ENCODE measurements around the gene OLFML2A.

The OLFML2A gene

DNA sequence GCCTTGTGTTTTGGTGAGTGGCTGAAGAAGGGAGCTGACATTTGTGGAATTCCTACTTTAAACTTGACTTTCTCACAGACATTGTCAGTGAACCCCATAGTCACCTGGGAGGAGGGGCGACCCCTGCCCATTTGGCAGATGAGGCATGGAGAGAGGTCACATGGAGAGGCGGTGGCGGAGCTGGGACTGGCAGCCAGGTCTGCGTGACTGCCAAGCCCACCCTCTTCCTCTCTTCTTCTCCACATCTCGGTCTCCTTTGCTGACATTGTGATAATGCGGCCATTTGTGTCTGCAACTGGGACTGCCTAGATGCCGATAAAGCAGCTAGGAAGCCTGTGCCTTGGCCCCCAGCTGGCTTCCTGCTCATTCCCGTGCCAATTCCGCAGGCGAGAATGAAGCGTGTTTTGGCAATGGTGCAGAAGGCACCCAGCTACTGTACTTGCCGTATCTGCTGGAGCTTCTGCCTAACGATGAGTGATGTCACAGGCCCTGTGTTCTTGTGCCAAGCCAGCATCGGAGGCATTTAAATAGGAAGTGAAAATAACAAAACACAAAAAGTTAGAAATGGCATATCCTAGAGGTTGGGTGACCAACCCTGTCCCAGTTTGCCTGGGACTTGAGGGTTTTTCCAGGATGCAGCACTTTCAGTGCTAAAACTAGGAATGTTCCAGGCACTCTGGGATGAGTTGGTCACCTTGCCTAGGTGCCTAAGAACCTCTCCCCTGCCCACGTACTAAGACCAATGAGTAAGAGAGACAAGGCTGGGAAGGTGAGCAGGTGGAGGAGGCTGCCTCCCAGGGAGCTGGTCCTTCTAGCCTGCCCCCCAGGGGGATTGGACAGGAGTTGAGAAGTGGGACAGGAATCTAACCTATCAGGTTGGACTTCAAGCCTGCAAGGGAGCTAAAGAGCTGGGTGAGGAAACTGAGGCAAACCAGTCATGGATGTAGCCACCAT is 23.6 kb downstream of the OLFML2A start:
- DNase-seq: no peak

DNA sequence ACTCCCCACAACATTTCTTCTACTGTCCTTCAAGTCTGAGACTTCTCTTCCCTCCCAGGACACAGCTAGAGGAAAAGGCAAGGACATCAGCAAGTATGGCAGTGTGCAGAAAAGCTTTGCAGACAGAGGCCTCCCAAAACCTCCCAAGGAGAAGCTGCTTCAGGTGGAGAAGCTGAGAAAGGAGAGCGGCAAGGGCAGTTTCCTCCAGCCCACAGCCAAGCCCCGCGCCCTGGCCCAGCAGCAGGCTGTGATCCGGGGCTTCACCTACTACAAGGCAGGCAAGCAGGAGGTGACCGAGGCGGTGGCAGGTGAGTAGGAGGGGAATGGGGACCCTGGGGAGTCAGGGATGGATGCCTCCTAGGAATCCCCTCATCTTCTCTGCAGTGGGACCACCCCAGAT is 24.4 kb downstream of the OLFML2A start:
- DNase-seq: no peak

DNA sequence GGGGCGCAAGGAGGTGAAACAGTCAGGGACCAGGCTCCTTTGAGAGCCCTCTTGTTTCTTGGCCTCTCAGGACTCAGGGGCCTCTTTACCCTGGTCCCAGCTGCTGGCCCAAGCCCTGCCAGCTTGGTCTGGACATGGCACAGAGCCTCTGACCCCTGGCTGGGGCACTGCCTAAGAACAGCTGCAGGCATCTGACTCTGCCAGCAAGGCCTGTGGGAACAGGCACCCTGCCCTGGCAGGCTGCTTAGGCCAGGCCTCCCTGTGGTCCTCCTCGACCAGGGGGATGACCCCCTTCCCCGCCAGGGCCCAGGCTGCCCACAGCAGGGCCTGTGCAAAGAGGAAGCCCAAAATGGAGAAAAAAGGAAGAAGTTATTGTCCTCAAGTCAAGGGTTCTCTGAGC is 25.5 kb downstream of the OLFML2A start:
- no peak for DNase-seq

DNA sequence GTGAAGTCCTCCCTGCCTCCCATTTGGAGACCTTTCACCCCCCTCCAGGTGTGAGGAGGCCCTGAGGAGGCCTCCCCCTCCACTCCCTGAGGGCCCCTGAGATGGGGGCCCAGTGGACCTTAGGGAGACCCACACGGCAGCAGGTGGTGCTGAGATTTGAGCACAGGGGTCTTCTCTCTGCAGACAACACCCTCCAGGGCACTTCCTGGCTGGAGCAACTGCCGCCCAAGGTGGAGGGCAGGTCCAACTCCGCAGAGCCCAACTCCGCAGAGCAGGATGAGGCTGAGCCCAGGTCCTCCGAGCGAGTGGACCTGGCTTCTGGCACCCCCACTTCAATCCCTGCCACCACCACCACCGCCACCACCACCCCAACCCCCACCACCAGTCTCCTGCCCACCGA is 27.0 kb downstream of the OLFML2A start:
- no peak for DNase-seq

DNA sequence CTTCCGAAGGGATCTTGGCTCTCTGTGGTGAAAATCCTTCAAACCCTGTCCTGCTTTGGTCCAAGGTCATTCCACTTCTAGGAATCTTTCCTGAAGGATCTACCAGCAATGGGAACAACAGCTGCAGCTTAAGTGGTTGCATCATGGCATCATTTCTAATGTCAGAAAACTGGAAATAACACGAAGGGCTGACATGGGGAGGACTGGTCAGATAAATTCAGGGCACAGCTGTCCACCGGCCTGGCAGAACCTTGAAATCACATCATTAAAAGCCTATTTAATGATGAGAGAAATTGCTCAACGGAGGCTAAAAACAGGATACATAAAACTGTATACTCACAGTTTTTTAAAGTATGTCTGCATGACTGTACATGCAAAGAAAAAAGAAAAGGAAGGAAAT is 28.3 kb downstream of the OLFML2A start:
- DNase-seq: no peak

DNA sequence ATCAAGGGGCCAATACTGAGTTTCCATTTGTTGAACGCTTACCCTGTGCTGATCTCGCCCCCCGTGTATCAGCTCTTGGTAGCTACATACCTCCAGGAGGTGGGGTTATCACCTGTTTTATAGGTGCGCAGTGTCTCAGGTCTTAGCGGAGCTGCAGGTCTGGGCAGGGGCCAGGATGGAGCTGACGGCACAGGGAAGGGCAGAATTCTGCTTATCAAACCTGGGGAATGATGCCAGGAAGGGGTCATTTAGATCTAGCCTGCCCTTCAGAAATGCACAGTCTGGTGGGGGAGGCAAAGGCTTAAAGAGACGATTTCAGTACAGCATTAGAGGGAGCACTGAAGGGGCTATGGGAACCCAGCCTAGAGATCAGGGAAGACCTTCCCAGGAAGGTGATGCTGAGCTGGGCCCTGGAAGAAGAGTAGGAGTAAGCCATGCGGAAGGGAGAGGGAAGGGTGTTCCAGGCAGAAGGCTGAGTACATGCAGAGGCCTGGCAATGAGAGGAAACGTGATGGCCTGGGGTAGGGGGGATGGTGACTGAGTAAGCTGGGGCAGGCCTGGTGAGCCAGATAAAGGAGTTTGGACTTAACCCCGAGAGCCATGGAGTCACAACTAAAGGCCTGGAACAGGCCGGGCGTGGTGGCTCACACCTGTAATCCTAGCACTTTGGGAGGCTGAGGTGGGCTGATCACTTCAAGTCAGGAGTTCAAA is 31.5 kb downstream of the OLFML2A start:
- no peak for DNase-seq

DNA sequence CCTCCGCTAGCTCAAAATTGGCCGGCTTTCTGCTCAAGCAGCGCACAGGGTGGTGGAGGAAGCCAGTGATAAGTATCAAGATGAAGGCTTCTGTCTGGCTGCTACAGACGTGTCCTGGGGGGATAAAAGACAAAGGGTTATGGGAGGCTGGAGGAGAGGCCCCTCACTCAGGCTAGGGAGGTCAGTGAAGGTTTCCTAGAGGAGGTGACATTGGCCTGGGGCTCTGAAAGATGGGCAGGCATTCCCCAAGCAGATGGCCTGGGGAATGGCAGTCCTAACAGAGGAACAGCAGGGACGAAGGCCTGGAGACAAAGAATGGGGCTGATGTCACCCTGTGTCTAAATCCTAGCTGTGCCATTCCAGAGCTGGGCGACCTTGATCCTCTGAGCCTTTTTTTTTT is 32.3 kb downstream of the OLFML2A start:
- no peak for DNase-seq

DNA sequence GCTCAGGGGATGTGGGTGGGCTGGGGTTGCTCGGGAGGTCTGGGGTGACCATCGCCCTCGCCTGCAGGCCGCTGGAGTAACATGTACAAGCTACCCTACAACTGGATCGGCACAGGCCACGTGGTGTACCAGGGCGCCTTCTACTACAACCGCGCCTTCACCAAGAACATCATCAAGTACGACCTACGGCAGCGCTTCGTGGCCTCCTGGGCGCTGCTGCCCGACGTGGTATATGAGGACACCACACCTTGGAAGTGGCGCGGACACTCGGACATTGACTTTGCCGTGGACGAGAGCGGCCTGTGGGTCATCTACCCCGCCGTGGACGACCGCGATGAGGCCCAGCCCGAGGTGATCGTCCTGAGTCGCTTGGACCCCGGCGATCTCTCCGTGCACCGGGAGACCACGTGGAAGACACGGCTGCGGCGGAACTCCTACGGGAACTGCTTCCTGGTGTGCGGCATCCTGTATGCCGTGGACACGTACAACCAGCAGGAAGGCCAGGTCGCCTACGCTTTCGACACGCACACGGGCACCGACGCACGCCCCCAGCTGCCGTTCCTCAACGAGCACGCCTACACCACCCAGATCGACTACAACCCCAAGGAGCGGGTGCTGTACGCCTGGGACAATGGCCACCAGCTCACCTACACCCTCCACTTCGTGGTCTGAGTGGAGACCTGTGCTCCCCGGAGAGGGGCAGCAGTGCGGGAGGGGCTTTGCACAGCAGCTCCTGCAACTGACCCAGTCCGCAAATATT is 33.0 kb downstream of the OLFML2A start:
- no peak for DNase-seq

DNA sequence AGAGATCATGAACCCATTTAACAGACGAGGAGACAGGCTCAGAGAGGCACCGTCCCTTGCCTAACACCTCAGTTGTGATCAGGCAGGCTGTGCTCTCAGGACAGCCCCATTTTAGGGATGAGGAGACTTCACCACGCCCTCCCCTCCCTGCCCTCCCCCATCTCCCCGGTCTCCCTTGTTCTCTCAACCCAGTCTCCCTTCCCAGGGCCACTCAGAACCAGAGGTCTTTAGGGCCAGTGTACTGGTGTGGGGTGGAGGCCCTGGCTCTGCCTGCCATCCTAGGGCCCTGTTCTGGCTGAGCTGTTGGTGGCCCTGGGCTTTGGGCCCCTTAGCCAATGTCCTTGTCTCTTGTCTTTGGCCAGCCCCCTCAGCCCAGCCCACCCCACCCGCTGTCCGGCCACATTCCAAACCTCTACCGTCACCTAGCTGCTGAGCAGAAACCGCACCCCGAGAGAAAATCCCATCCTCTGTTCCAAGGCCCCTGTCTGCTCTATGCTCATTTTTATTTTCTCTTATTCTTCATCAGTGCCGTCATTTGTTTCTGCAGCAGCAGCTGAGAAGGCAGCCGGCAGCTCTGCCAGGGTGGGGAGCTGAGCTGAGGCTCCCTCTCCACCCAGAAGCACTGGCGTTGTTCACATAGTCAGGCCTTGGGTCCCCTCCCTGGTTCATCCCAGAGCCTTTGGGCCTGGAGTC is 33.9 kb downstream of the OLFML2A start:
- DNase-seq: no peak

DNA sequence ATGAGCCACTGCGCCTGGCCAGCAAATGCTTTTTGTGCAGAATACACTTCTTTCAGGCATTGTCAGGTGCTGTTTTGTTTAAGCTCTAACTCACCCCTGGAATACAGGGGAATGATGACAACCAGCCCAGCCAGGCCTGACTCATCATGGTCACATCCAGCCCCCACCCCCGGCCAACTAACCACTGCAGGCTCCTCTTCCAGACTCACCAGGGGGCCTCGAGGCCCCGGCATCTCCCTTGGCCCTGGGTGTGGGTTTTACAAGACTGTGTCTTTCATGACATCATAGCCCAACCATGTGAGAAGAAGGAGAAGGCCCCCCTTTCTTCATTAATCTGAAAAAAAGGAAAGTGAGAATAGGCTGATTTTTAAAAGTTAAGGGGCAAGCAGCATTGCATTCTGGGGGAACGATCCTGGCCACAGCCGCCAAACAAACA is 35.5 kb downstream of the OLFML2A start:
- no peak for DNase-seq

DNA sequence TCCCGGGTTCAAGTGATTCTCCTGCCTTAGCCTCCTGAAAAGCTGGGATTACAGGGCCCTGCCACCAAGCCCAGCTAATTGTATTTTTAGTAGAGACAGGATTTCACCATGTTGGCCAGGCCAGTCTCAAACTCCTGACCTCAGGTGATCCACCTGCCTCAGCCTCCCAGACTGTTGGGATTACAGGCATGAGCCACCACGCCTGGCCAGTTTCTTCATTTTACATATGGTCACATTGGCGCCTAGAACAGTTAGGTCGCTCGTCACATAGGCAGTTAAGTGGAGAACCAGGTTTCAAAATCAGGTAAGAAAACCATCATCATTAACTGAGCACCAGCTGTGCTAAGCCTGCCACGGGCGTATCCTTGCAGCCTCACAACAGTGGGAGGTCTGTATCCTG is 36.1 kb downstream of the OLFML2A start:
- DNase-seq: no peak

DNA sequence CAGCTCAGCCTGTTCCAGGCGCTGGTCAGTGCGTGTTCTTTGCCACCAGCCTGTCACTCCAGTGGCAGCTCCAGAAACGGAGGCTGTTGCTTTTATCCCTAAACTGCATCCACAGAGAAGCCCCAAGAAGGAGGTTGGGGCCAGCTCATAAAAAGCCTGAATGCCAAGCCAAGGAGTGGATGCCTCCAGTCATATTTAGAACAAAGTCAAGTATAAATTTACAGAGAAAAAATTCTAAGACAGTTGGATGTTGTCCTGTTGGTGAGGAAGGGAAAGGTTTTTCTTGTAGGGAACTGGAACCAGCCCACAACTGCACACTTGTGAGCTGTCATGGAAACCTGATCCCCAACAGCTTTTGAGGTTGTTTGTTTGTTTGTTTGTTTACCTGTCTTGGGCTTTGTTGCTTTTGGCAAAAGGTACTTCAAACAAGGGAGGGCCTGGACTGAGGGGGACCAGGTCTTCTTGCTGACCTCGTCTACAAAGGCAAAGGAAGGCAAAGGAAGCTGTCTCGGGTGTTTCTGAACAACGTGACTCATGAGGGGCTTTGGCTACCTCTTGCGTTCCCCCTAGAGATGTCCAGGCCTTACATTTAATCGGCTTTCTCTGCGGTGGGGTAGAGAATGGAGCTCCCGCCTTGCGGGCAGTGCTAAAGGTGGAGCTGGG is 36.7 kb downstream of the OLFML2A start:
- DNase-seq: no peak

DNA sequence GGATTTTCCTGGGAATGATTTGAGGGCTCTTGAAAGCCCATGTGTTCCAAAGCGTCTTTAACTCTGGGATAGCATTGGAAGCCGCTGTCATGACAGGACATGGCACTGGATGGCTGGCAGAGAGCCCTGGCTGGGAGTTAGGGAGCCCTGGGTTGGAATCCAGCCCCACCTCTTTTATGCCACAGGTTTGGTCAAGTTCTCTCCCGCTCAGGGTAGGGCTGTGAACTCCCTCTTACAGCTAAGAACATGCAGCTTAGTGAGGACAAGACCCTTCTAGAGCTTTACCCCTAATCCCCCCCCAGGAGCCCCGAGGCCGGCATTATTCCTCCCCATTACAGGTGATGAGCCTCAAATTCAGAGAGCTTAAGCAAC is 37.2 kb downstream of the OLFML2A start:
- no peak for DNase-seq

DNA sequence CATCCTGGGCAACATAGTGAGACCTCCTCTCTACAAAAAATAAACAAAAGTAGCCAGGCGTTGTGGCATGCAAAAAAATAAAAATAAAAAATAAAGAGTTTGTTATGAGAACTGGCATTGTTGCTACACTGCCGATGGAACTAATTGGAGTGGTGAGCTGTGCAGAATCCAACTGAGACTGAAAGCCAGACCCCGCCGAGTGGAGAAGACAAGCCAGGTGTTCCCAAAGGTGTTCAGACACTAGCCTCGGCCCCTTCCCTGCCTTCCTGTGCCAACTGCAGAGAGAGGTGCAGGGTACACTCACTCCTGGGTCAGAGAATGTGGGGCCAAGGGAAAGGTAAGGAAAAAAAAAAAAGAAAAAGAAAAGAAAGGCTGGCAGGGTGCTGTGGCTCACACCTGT is 38.7 kb downstream of the OLFML2A start:
- no peak for DNase-seq

DNA sequence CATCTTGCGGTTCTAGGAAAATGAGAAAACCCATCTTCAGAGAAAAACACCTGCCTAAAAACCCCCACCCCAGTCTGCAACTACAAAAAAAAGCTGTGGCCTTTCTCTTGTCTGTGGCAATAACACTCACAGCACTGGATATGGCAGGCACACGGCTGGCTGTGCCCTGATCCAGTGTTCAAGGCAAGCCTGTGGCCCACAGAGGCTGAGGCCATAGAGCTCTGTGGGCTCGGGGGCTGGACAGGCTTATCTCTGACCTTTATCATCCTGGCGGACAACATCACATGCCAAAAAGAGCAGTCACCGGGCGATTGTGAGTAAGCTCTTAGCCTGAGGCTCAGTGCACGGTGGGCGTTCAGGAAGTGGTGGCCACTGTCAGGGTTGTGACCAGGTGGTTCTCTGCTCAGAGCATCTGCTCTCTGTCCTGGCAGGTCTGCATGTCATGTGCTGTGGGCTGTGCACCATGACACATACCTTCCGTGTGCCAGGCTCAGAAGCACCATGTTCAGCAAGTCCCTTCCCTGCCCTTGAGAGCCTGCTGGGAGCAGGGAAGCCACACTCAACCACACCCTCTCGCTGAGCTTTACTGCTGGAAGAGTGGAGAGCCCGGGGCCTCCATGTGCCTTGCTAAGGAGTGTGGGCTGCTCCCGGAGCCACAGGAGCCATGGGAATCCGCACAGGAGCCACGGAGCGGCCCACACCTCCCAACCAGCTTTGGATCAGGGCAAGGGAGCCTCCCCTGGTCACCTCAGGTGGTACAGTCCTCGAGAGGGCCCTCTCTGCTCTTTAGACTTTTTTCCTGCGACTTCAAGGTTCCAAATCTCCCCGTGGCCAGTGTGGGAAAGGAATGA is 41.7 kb downstream of the OLFML2A start:
- DNase-seq: no peak

DNA sequence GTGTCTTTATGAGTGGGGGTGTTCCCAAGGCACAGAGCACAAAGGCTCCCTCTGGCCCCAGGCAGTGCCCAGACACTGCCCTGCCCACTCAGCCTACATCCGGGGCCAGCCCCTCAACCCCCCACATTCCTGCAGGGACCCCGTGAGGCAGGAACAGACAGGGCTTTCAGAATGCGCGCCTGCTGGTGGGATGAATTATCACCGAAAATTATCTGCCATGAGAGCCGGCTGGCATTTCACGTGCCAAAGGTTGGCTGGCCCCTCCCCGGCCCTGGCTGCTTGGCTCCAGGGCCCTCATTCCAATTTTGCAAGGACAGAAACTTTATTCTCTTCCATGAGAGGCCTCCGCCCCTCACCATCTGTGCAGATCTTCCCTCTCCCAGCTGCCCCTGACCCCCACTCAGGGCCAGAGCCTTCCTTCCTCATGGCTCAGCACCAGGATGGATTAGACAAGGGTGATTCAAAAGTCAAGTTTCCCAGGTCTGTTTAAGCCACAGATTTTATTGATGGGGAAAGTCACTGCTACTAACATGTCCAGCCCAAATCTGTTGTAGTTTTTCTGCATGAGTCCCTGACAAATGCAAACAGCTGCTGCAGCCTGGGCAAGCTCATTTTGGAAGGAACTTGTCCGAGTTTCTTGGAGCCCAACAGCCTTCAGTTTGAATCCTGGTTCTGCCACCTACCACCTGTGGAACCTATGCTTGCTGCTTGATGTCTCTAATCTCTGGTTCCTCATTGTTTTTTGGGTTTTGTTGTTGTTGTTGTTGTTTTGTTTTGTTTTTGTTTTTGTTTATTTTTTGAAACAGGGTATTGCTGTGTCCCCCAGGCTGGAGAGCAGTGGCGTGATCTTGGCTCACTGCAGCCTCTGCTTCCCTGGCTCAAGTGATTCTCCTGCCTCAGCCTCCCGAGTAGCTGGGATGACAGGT is 44.0 kb downstream of the OLFML2A start:
- no peak for DNase-seq

DNA sequence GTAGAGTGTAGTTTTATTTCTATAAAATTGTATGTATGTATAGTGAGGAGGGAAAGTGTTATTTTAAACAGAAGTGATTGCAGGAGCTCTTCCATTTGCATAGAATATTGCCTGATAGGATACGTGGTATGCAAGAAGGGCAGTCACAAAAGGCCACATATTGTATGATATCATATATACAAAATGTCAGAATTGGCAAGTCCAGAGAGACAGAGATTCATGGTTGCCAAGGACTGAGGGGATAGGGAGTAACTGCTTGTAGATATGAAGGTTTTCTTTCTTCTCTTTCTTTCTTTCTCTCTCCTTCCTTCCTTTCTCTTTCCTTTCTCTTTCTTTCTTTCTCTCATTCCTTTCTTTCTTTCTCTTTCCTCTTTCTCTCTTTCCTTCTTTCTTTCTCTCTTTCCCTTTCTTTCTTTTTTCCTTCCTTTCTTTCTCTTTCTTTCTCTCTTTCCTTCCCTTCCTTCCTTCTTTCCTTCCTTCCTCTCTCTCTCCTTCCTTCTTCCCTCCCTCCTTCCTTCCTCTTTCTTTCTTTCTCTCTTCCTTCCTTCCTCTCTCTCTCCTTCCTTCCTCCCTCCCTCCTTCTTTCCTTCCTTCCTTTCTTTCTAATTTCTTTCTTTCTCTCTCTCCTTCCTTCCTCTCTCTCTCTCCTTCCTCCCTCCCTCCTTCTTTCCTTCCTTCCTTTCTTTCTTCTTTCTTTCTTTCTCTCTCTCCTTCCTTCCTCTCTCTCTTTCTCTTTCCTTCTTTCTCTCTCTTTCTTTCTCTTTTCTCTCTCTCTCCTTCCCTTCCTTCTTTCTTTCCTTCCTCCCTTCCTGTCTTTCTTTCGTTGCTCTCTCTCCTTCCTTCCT is 51.8 kb downstream of the OLFML2A start:
- DNase-seq: no peak

DNA sequence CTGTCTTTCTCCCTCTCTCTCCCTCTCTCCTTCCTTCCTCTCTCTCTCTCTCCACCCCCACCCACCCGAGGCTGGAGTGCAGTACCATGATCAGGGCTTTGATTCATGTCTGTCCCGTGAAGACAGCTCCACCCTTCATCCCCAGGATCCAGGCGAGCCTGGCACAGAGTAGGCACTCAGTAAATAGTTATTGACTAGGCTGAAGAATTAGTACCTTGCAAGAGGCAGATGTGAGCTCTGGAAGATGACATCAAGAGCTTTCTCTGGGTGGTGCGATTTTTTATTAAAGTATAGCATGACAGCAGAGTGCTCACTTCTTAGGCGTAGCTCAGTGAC is 52.4 kb downstream of the OLFML2A start:
- DNase-seq: no peak

DNA sequence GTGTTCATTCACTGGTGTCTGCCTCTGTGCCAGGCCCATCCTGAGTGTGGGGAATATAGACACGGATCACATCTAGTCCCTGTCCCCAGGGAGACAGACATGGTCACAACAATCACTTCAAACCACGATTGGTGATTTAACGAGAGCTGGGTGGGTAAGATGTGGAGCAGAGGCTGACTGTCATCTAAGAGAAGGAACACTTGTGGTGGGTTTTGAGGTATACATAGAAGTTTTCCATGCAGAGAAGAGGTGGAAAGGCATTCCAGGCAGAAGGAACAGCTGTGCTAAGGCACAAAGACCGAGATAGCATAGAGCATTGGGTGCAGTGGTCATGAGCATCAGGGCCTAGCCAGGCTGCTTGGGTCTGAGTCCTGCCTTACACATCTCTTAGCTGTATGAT is 53.7 kb downstream of the OLFML2A start:
- no peak for DNase-seq
